GM13976 (cell line): ENCODE data around the gene FAM177B.

Experiments
- DNase-seq: peaks from one replicate; pipeline ENCODE4 v3.0.0; 2012; ENCODE audit warnings: low spot score
- CTCF ChIP-seq: IDR thresholded peaks from 2 replicates; pipeline ENCODE4 v1.5.1; 2012; ENCODE audit warnings: borderline replicate concordance, mild to moderate bottlenecking; ENCODE audit not compliant: insufficient read depth; ENCODE audit errors: extremely low read depth, missing control alignments, control extremely low read depth
- in situ Hi-C: fragments of 300-500 bp; cut with MboI; formaldehyde crosslinking; loops from one replicate; pipeline ENCODE4 v1.12.0; 2022; ENCODE audit warnings: low sequenced_read_pairs, mixed read lengths, inconsistent platforms; ENCODE audit not compliant: unreplicated experiment

FAM177B gene

GRCh38 chr1:222788402-222789156, 51.6 kb downstream of the FAM177B start:
- TF ChIP-seq CTCF, result no peak

GRCh38 chr1:222790115-222790514, 53.1 kb downstream of the FAM177B start:
- in situ Hi-C loops, result loop anchor here (10.0 kb wide), 1 partner anchor 305 kb away; no protein-coding TSS in a partner anchor
- no peak for DNase-seq
- TF ChIP-seq CTCF, result no peak

More at GRCh38 chr1:222788402-222789156, 51.6 kb downstream of the FAM177B start:
- no peak for DNase-seq
- in situ Hi-C loops, result no loop called here

GRCh38 chr1:222790520-222790919, 53.5 kb downstream of the FAM177B start:
- no peak for TF ChIP-seq CTCF
- no peak for DNase-seq
- in situ Hi-C loops, result loop anchor here (10.0 kb wide), 1 partner anchor 304 kb away; no protein-coding TSS in a partner anchor

GRCh38 chr1:222791006-222791710, 54.2 kb downstream of the FAM177B start:
- in situ Hi-C loops, result loop anchor here (10.0 kb wide), 1 partner anchor 304 kb away; no protein-coding TSS in a partner anchor
- no peak for DNase-seq
- TF ChIP-seq CTCF, result no peak

- peak; percentile 33 for DNase-seq
- in situ Hi-C loops, result loop anchor here (10.0 kb wide), 1 partner anchor 302 kb away; no protein-coding TSS in a partner anchor
- TF ChIP-seq CTCF, result no peak
Observed at GRCh38 chr1:222792744-222793143, 55.7 kb downstream of the FAM177B start.

GRCh38 chr1:222794656-222795474, 57.9 kb downstream of the FAM177B start:
- in situ Hi-C loops, result loop anchor here (10.0 kb wide), 1 partner anchor 300 kb away; no protein-coding TSS in a partner anchor
- DNase-seq, result no peak
- no peak for TF ChIP-seq CTCF
